GM15510 (cell line): ENCODE results near the gene MTX3.

Experiments used
- POLR2A ChIP-seq: IDR thresholded peaks from 3 replicates; pipeline ENCODE4 v1.6.1; 2011; ENCODE audit warnings: borderline replicate concordance; ENCODE audit not compliant: insufficient read length; ENCODE audit errors: extremely low read depth

MTX3 gene

DNA sequence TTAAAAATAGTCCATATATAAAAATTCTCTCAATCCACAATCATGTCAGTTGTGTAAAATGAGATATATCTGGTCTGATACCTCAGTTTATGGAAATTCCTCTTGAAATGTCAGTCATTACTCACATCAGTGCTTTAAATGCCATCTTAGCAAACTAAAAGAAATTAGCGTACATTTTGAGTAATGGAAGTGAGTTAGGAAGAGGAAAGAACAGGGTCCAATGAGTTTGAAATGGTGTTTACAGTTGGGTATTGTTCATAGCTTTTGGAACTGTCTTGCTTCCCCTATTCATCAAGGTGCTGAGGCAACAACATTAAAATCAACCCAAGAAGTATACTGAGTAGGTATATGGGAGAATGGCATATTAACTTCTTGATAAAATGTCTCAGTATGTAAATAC is 8.7 kb upstream of the MTX3 start:
- no peak for TF ChIP-seq POLR2A

DNA sequence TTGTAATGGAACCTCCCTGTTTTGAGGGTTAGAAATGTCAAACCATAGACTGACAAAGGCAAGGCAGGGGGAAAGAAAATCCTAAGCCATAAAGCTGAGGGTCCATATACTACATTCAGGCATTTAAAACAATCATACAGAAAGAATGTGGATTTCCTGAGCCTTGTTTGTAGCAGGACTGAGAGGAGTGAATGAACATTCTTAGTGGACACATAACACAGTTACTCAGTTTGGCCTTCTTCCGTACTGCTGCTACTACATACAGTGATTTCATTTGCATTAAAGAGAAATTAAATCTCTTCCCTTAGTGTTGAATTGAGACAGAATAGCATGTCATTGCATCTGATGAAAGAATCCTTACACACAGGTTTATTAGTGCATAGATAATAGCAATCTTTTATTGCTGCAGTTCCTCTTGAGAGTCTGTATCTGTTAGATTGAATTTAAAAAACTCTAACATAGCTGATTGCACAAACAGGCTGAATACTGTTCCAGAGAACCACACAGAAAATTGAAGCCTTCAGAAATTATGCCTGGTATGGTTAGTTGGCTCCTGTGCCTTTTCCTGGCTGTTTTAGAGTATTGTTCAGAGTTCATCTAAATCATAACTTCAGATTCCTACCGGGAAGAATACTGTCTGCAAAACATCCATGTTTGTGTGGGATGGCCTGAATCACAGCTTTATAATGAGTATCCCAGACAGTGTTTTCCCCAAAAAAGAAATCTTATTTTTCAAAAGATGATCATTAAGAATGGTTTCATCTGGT is 2.0 kb upstream of the MTX3 start:
- no peak for TF ChIP-seq POLR2A

DNA sequence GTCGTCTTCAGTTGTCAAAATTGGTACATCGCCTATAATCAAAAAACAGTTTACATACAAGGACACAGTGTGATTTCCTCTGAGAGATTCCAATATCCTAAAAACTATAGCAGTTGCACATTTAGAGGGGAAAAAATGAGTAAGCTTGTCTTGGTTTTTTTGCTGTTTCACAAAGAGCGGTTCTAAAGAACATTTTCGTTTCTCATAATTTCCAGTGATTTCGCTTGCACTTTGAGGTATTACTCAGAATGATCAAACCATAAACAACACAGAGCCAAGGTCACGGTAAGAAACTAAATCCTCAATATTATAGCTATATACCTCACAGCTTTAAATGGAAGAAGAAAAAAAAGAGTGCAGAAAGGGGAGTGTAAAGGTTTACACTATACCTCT is 861 bp downstream of the MTX3 start:
- no peak for TF ChIP-seq POLR2A

DNA sequence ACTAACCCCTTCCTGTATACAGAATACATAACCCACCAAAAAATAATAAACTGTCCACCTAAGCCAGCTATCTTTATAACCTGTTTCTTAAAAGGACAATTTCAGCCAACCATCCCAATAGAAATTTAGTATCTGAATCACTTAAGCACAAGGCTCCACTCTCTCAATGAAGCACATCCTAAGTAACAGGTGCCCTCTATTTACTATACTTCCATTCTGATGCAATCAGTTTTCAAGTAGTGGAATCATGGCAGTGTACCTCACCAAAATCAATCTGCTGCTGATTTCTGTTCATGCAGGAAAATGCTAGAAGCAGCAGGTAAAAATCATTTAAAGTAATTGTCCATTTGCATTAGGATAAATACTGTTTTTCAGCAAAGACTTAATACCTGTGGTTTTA is 4.8 kb downstream of the MTX3 start:
- no peak for TF ChIP-seq POLR2A

DNA sequence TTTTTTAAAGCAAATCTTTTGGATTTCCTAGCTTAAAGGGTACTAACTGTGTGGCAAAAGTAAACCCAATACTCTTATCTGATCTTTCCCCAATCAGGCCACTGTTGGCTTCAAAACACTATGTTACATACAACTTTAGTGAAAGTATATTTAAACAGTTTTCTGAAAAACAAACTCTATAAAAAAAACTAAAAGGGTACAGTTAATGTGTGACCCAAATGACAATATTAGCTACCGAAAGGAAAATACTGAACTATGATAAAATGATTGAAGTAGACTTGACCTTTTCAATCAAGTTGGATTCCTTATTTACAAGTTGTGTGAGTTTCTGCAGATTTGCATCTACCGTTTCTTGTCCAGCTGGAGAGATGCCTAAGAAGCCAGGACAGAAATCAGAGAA is 5.8 kb downstream of the MTX3 start:
- no peak for TF ChIP-seq POLR2A

DNA sequence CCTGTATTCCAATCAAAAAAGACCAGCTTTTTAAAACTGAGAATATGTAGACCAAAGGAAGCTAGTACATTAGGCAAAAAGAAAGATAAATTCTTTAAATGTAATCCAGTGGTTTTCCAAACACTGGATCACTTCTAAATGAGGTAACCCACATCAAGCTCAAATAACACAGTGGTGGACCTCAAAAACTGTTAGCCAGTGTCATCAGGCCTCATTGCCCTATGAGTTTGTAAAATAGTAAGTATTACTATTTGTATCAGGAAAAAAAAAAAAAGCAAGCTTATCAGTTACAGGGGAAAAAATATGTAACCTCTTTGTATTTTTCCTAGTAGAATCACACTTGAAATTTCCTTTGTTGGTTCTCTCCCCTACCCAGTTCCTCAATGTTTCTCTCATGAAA is 6.7 kb downstream of the MTX3 start:
- TF ChIP-seq POLR2A, result no peak

DNA sequence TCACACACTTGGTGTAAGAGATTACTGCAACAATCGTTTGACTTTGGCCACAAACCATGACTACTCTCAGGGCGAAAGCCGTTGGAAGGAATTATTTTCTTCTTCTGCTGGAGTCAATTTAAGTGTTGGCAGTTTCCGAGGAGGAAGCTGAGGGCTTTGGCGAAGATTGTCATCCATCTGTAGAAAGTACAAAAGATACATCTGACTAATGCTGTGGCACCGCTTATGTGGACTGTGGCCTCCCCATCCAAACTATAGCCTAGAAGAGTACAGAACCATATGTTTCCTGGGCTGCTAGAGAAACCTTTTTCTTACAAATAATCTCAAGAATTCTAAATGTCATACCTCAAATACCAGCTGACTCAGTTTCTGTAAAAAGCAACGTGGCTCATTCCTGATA is 7.4 kb downstream of the MTX3 start:
- no peak for TF ChIP-seq POLR2A

DNA sequence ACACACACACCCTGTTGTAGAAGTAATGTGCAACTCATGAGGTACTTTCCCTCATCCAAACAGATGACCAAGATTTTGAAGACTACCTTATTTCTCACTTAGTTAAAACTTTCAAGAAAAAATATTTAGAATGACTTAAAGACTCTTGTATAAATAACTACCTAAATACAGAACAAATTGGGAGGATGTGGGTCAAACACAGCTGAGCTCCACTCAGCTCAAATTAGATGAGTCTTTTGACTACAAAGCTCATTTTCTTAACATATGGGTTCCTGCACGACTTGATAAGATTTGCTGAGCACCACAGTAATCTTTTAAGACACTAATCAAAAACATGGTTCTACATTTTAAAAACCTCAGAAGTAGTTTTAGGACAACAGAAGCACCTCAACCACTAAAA is 8.9 kb downstream of the MTX3 start:
- no peak for TF ChIP-seq POLR2A

DNA sequence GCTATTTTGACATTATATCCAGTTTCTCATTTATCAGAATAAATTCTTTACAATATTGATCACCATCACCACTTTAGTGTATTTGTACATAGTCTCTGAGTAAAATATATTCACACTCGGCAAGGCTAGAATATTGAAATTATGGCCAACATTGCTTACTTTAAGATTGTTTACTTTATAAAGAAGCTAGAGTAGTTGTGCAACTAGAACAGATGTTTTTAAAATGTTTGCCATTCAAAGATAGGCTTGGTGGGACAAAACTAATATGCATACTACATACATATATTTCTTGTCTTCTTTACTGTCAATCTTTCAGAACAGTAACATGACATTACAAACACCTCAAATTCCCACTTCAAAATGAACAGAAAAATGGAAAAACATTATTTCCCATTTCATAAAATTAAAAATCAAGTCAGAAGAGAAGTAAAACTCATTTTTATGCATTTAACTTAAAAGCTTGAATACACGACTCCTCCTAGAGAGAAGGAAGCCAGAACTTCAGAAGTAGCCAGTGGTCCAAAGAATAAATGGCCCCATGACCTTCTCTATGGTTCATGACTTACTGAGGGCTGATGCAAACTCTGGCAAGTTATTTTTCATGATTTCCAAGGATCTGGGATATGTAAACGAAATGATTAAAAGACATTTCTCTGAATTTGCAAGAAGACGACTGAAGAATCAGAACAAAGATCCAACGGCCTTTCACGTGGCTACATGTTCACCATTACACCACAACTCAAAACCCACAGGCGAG is 14.1 kb downstream of the MTX3 start:
- no peak for TF ChIP-seq POLR2A

DNA sequence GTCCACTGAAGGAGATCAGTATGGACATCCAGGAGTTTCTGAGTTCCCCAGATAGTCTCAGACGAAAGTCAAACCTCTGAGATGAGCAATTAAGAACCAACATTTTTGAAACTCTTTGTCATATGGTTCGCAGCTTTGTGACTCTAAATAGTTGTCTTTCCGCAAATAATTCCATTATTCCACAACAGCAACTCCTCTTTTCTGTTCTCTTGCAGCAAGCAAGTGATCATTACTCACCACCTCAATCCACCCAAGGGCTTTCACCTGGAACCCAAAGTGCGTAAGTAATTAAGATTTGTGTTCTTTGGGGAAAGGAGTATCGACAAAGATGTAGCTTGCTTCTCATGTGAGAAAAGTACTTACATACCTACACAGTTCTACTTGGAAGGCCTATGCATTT is 15.6 kb downstream of the MTX3 start:
- no peak for TF ChIP-seq POLR2A

DNA sequence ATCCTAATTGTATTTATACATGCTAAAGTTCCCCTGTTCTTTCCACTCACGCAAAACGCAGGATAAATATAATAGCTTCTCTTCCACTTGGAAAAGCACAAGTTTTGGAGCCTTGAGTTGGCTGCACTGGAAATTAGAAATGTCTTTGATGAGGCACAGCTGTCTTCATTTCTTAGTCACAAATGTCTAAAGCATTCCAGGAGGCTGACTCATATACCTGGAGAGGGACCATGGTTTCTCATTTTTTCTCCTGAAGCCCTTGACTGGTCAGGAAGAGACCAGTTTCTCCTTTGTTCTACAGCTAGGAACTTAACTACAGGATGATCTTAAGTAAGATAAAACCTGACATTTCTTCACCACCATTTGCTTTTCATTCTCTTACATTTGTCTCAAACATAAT is 16.2 kb downstream of the MTX3 start:
- TF ChIP-seq POLR2A, result no peak

DNA sequence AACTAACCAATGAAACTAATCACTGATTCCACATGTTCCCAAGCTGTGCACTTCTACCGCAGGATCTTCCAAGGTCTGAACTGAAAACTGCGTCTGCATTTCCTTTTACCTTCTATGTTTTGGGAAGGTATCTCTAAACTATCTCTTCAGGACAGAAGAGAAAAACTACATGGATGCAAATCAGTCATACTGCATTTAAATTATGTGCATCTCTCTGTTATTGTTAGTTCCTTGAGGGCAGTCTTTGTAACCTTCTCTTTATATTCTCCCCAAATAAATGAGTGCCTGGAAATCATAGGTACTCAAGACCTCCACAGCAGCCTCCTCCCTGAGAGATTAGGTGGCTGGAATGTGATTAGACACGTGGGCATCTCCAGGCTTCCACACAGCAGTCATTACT is 17.1 kb downstream of the MTX3 start:
- TF ChIP-seq POLR2A, result no peak

DNA sequence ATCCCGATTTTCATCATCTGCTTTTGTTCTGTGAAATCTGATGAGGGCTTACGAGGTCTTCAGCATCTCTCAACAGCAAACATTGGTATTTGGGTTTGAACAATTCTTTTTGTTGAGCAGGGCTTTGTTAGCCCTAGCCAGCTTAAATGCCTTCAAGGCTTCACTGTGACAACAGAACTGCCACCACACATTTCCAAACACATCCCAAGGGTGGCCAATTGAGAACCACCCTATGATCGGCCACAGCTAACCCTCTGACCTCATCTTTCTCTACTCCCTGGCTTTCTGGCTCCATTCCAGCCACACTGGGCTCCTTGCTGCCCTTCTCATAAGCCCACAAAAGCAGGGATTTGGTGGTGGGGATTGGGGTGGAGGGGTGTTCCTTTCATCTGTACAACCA is 17.6 kb downstream of the MTX3 start:
- no peak for TF ChIP-seq POLR2A

DNA sequence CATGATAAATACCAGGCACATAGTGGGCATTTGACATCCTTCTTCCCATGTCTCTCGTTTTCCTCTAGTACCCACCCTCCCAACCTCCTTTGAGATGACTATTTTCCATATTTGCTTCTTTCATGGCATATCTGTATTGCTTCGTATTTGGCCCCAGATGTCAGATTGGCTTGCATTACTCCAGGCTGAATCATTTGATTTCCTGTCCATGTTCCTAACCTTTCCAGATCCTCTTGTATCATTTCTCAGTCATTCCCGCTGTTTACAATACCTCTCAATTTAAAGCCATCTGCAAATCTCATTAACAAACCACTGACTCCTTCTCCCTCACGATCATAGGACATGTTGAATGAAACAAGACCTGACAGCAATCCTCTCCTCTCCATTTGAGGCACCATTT is 19.9 kb downstream of the MTX3 start:
- TF ChIP-seq POLR2A, result no peak

DNA sequence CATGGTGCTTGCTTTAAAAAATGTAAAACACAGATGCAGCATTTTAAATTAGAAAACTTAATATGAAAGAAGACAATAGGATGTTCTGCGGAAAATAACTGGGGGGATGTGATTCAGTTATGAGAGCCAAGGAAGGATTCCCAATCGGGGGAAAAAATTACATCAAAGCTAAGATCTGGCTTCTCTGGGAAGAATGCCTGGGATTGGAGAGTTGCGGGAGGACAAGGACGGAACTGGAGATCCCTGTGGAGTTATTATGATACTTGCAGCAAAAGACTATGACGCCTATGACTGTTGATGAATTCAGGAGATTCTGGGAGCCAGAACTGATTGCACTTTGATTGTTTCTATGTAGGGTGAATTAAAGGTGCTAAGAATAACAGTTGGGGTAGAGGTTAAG is 24.6 kb downstream of the MTX3 start:
- no peak for TF ChIP-seq POLR2A

DNA sequence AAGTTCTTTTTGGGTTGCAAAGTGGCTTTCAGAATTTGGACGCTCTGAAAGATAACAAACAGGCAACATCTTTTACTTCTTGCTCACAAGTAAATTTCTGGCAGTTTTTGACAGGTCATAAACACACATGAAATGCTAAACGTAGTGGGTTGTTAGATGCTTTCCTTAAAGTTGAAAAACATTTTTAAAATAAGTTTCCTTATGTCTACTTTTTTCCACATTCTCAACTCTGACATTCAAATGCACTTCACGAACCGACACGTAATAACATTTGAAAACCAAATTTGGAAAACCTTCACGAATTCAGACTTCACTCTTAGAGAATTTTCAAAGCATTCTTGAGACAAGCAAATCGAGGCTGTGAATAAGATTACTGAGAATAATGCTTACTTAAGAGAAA is 26.9 kb downstream of the MTX3 start:
- no peak for TF ChIP-seq POLR2A
